HG03457 (cell line): ENCODE measurements around the gene TCIRG1.
A peak's percentile ranks its signal among the peaks of the same experiment; 100 is the strongest.

ENCODE experiments used
- ATAC-seq: cut with Tn5 transposase; IDR thresholded peaks from one replicate; pipeline ENCODE4 v1.9.1; 2021; ENCODE audit warnings: moderate number of reproducible peaks; ENCODE audit not compliant: unreplicated experiment

TCIRG1 gene

GRCh38 chr11:68017980-68018729, 20.7 kb upstream of the TCIRG1 start:
- ATAC-seq, result no peak

- ATAC-seq, result no peak
These were observed 20.1 kb upstream of the TCIRG1 start for GRCh38 chr11:68018730-68019190.

GRCh38 chr11:68019486-68019885, 19.3 kb upstream of the TCIRG1 start:
- ATAC-seq, result no peak

- no peak for ATAC-seq
These were observed 18.2 kb upstream of the TCIRG1 start for GRCh38 chr11:68020575-68020974.

- ATAC-seq, result no peak
These were observed 17.5 kb upstream of the TCIRG1 start for GRCh38 chr11:68021167-68021787.

- ATAC-seq, result no peak
These were observed 16.3 kb upstream of the TCIRG1 start for GRCh38 chr11:68022531-68022930.

- ATAC-seq, result no peak
These were observed 14.3 kb upstream of the TCIRG1 start for GRCh38 chr11:68024508-68024907.

GRCh38 chr11:68025047-68025446, 13.8 kb upstream of the TCIRG1 start:
- no peak for ATAC-seq

- ATAC-seq, result no peak
These were observed 12.3 kb upstream of the TCIRG1 start for GRCh38 chr11:68026391-68027105.

GRCh38 chr11:68027667-68028066, 11.2 kb upstream of the TCIRG1 start:
- ATAC-seq, result no peak

GRCh38 chr11:68028802-68029545, 9.9 kb upstream of the TCIRG1 start:
- ATAC-seq, result no peak

GRCh38 chr11:68030318-68031143, 8.3 kb upstream of the TCIRG1 start, which contains the start of gene NDUFS8:
NDUFS8 (plus strand) TSS chr11:68030681; CDS start chr11:68032152, 1,471 bp downstream.
- ATAC-seq, result peak; percentile 77

GRCh38 chr11:68031144-68031464, 7.7 kb upstream of the TCIRG1 start:
- ATAC-seq, result no peak

- ATAC-seq, result no peak
These were observed 6.8 kb upstream of the TCIRG1 start for GRCh38 chr11:68032003-68032402.

- no peak for ATAC-seq
These were observed 5.7 kb upstream of the TCIRG1 start for GRCh38 chr11:68032997-68033707.

- ATAC-seq, result no peak
These were observed 5.1 kb upstream of the TCIRG1 start for GRCh38 chr11:68033708-68034045.

GRCh38 chr11:68035266-68035876, 3.5 kb upstream of the TCIRG1 start:
- ATAC-seq, result no peak

- no peak for ATAC-seq
These were observed 2.6 kb upstream of the TCIRG1 start for GRCh38 chr11:68036141-68036716.

- ATAC-seq, result no peak
These were observed 2.0 kb upstream of the TCIRG1 start for GRCh38 chr11:68036717-68037239.
